ENCODE results near the gene ACAT2.
"Not testable (repeated sequence)": the region's sequence is repeated elsewhere in the genome, so short reads cannot be mapped to it uniquely, and the experiment has no call there.

ACAT2 gene

DNA sequence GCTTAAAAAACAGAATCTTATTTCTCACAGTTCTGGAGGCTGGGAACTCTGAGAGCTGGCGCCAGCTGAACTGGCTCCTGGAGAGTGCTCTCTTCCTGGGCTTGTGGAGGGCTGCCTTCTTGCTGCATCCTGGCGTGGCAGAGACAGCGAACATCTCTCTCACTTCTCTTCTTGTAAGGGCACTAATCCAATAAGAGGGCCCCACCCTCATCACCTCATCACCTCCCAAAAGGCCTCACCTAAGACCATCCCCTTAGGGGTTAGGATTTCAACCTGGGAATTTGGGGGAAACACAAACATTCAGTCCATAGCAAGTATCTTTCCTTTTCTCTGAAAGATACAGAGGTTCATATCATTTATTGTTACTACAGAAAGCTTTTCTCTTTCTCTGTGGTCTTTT lies 62.1 kb downstream of the ACAT2 start:
- Histone ChIP-seq H3K9me3 (ENCODE audit: control insufficient read depth, low read length) (no peaks in the 10 kb centered on the region), H3K4me3 (ENCODE audit: low read length) (no peak overlapping the region), H3K36me3 (ENCODE audit: control insufficient read depth, insufficient read depth, low read length) (no peaks in the 10 kb centered on the region), H3K4me1 (ENCODE audit: control insufficient read depth, insufficient read depth, low read length) (no peaks in the 10 kb centered on the region), H3K27me3 (ENCODE audit: control insufficient read depth, insufficient read depth, low read length) (no peaks in the 10 kb centered on the region), H3K9ac (ENCODE audit: low read length) (no peak overlapping the region)

DNA sequence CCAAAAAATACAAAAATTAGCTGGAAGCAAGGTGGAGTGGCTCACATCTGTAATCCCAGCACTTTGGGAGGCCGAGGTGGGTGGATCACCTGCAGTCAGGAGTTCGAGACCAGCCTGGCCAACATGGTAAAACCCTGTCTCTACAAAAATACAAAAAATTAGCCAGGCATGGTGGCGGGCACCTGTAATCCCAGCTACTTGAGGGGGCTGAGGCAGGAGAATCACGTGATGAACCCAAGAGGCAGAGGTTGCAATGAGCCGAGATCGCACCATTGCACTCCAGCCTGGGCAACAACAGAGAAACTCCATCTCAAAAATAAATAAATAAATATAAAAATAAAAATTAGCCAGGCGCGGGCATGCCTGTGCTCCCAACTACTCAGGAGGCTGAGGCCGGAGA lies 62.8 kb downstream of the ACAT2 start:
- not testable (repeated sequence) for H3K9ac ChIP-seq (ENCODE audit: low read length); H3K4me3 ChIP-seq (ENCODE audit: low read length); H3K36me3 ChIP-seq (ENCODE audit: control insufficient read depth, insufficient read depth, low read length); H3K9me3 ChIP-seq (ENCODE audit: control insufficient read depth, low read length); H3K27me3 ChIP-seq (ENCODE audit: control insufficient read depth, insufficient read depth, low read length); H3K4me1 ChIP-seq (ENCODE audit: control insufficient read depth, insufficient read depth, low read length)

DNA sequence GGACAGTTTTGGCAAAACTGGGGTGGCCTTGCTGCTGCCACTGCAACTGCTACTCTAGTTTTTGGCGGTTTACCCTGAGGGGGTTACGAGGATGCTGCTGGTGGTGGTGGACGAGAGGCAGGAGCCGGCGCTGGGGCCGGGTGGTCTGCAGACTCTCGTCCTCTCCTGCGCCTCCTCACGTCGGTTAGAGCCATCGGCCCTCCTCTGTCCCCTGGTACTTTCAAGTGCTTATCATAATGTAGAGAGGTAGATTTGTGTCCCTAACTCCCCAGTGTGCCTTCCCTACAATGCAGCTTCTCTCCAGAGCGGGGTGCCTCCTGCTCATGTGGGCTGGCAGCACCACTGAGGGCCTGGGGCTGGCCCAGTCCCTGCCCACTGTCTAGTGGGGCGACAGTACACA lies 64.2 kb downstream of the ACAT2 start:
- H3K9ac ChIP-seq (ENCODE audit: low read length): no peak overlapping the region
- no peaks in the 10 kb centered on the region for H3K36me3 ChIP-seq (ENCODE audit: control insufficient read depth, insufficient read depth, low read length)
- H3K4me1 ChIP-seq (ENCODE audit: control insufficient read depth, insufficient read depth, low read length): no peaks in the 10 kb centered on the region
- H3K27me3 ChIP-seq (ENCODE audit: control insufficient read depth, insufficient read depth, low read length): peaks cover 3% of the 10 kb centered on the region
- H3K9me3 ChIP-seq (ENCODE audit: control insufficient read depth, low read length): no peaks in the 10 kb centered on the region
- no peak overlapping the region for H3K4me3 ChIP-seq (ENCODE audit: low read length)

DNA sequence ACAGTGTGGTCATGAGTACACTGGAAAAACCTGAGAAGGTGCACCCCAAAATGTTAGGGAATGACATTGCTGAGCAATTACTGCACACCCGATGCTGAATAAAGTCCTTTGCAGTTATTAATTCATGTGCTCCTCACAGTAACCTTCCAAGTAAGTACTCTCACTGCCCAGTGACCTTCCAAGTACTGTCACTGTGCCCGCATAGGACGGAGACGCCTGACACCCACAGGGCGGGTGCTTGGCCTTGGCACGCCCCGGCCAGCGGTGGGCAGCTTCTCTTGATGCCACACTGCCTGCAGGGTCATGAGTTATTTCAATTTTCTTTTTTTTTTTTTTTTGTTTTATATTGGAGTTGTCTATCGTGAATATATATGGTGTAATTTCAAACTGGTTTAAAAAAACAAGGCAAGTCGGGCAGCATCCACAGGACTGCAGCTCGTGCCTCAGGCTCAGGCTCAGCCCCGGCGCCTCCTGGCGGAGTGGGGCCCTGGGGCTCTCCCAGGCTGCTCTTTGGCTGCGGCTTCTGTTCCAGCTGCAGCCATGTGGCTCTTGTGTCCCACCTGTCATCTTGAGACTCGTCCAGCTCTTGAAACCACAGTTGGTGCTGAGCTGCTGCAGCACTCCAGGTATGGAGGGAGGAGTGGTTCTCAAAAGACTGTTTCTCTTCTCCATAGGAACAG lies 65.3 kb downstream of the ACAT2 start:
- Histone ChIP-seq H3K4me1 (ENCODE audit: control insufficient read depth, insufficient read depth, low read length) (no peaks in the 10 kb centered on the region), H3K9me3 (ENCODE audit: control insufficient read depth, low read length) (no peaks in the 10 kb centered on the region), H3K9ac (ENCODE audit: low read length) (no peak overlapping the region), H3K36me3 (ENCODE audit: control insufficient read depth, insufficient read depth, low read length) (no peaks in the 10 kb centered on the region), H3K4me3 (ENCODE audit: low read length) (no peak overlapping the region), H3K27me3 (ENCODE audit: control insufficient read depth, insufficient read depth, low read length) (peaks cover 3% of the 10 kb centered on the region)

DNA sequence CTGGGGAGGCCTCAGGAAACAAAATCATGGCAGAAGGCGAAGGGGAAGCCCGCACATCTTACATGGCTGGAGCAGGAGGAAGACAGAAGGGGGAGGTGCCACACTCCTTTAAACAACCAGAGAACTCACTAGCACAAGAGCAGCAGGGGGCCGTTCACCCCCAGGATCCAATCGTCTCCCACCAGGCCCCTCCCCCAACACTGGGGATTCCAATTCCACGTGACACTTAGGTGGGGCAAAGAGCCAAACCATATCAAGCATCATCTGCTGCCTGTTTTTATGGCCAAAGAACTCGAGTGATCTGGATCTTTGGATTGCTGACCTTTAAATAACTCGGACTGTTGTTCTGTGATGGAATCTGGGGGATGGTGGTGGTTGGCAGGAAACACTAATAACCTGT lies 66.2 kb downstream of the ACAT2 start:
- Histone ChIP-seq H3K4me3 (ENCODE audit: low read length) (no peak overlapping the region), H3K9ac (ENCODE audit: low read length) (no peak overlapping the region), H3K36me3 (ENCODE audit: control insufficient read depth, insufficient read depth, low read length) (no peaks in the 10 kb centered on the region), H3K27me3 (ENCODE audit: control insufficient read depth, insufficient read depth, low read length) (peaks cover 3% of the 10 kb centered on the region), H3K9me3 (ENCODE audit: control insufficient read depth, low read length) (no peaks in the 10 kb centered on the region), H3K4me1 (ENCODE audit: control insufficient read depth, insufficient read depth, low read length) (no peaks in the 10 kb centered on the region)
